Adrenal gland (tissue), 12 donors: ENCODE results near the gene TBC1D32. TPM values are rescaled to one million over a fixed set of nuclear protein-coding genes. Genes with fewer than 3 reads are reported as not detected.
"Not testable (repeated sequence)": the region's sequence is repeated elsewhere in the genome, so short reads cannot be mapped to it uniquely, and the experiment has no call there.

Experiments
- DNase-seq, 7 donors: peaks; one replicate each; pipeline ENCODE4 v3.0.0-alpha.2; 2019 to 2020
- H3K27ac ChIP-seq, 5 donors: fragments of 200-600 bp; sonication (generic) in 4 of 5; 1 replicate in 3 of 5; 2 replicates in 2 of 5; pipeline versions ENCODE4 v1.5.1 to v1.8.0; 2016 to 2020; ENCODE audit warnings: mild to moderate bottlenecking in 1 of 5
- H3K27me3 ChIP-seq: fragments of 200-600 bp; 2 replicates; pipeline ENCODE4 v1.8.0; 2021
- H3K36me3 ChIP-seq, 2 donors: fragments of 200-600 bp; replicated peaks in 1 of 2; 1 replicate in 1 of 2; 2 replicates in 1 of 2; pipeline versions ENCODE4 v1.5.1 to v1.8.0; 2018 to 2022
- H3K4me1 ChIP-seq, 2 donors: fragments of 200-600 bp; replicated peaks in 1 of 2; 1 replicate in 1 of 2; 2 replicates in 1 of 2; pipeline versions ENCODE4 v1.5.1 to v1.8.0; 2018 to 2021
- H3K4me3 ChIP-seq, 4 donors: fragments of 200-600 bp; sonication (generic) in 3 of 4; one replicate each; pipeline ENCODE4 v1.5.1; 2016 to 2018
- H3K9me3 ChIP-seq, 3 donors: fragments of 200-600 bp; sonication (generic) in 1 of 3; replicated peaks in 1 of 3; 1 replicate in 2 of 3; 2 replicates in 1 of 3; pipeline versions ENCODE4 v1.5.1 to v1.8.0; 2016 to 2021
- CTCF ChIP-seq, 6 experiments: fragments of 450-650 bp in 4 of 6; fragments of 200-600 bp in 2 of 6; sonication (generic) in 1 of 6; IDR thresholded peaks; 1 replicate in 5 of 6; 2 replicates in 1 of 6; pipeline versions ENCODE4 v1.5.1 to v1.8.0; 2016 to 2021; ENCODE audit warnings: antibody characterized with exemption in 6 of 6, mild to moderate bottlenecking in 2 of 6, moderate library complexity in 1 of 6
- POLR2A ChIP-seq, 2 donors: fragments of 450-650 bp; IDR thresholded peaks; one replicate each; pipeline ENCODE4 v1.6.1; 2017; ENCODE audit warnings: antibody characterized with exemption in 2 of 2, mild to moderate bottlenecking in 2 of 2, moderate library complexity in 1 of 2
- WGBS, 4 donors: extraction: QIAGEN DNeasy Blood & Tissue Kit in 2 of 4; methylation state at CpG; one replicate each; pipeline versions ENCODE4 v1.1.5 to v1.1.7; 2013 to 2017; 5-methylcytosine and 5-hydroxymethylcytosine counted together
- intact Hi-C, 2 donors: fragments of 100-400 bp; cut with DNase I; formaldehyde crosslinking; loops; one replicate each; pipeline versions ENCODE4 v1.14.1 to v1.15.0; 2022 to 2023
- polyA plus RNA-seq, 3 donors: library from polyadenylated mRNA; stranded (reverse); fragments of 200-250 nt in 2 of 3; fragments of 350-450 nt in 1 of 3; fragmentation: Illumina TruSeq in 1 of 3; extraction: RNeasy Lipid Tissue Mini Kit (QIAGEN cat#74804) in 1 of 3; gene quantifications; one replicate each; pipeline ENCODE4 v1.2.3, GENCODE V29; 2013 to 2014
- total RNA-seq, 9 donors: library from RNA; depleted of rRNA in 4 of 9; stranded (reverse); fragments of >200 nt in 4 of 9; fragments of 120-200 nt in 1 of 9; fragmentation: NEBNext Ultra II Directional in 1 of 9; extraction: Animal tissue kit (Norgen Biotek cat#: 25700) in 1 of 9; gene quantifications; one replicate each; pipeline versions ENCODE4 v1.1.0 to v1.2.4, GENCODE V29; 2013 to 2023
- donor health status: healthy with polysubstance abuse.
- donor health status: Bipolar disorder and iron deficiency.
- donor health status: DM: yes; HTN: yes; CAD: no.
- donor health status: DM: no; HTN: no; CAD: no.
- donor health status: DM: no; HTN: no; CAD: no.
- donor health status: DM: yes; HTN: yes; CAD: no.

Gene TBC1D32
- total and polyA plus RNA-seq, 12 donors: 1.9 to 41.5 (median 9.0) TPM

DNA sequence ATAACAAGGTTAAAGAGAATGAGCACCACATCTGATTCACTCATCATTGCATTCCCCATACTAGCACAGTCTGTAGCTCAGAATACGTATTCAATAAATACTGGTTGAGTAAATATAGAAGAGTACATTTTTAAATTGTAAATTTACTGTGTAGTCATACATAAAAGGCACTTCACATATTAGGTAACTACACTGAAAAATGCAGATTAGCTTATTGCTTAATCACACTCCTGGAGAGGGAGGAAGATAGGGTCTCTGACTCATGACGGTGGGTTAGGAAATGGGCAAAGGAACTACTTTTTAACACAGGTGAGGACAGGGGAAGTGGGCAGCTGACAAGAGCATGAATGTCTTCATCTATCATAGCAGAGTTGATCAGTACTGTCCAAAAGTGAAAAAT lies 133.2 kb downstream of the TBC1D32 start:
- Histone ChIP-seq H3K4me1 (no peaks in the 10 kb centered on the region), H3K27me3 (no peaks in the 10 kb centered on the region), H3K9me3 (no peaks in the 10 kb centered on the region), H3K36me3 (no peaks in the 10 kb centered on the region), H3K4me3 (no peak overlapping the region), H3K27ac (no peak overlapping the region)
- 77 to 88% (median 85%) methylated on average over 2 of the region's 2 CpGs for WGBS, 4 donors
- no peak for DNase-seq
- TF ChIP-seq CTCF (IDR thresholded peaks at IDR 0.05) (no peak), POLR2A (IDR thresholded peaks at IDR 0.05) (no peak)
- intact Hi-C loops: no loop called here

GRCh38 chr6:121196042-121196441 lies 138.2 kb downstream of the TBC1D32 start:
- H3K27me3 ChIP-seq, H3K9me3 ChIP-seq, intact Hi-C loops, H3K36me3 ChIP-seq, DNase-seq, H3K4me1 ChIP-seq, H3K4me3 ChIP-seq, H3K27ac ChIP-seq: not testable (repeated sequence)
- 87 to 100% (median 99%) methylated on average over 3 to 4 of the region's 4 CpGs for WGBS, 4 donors

- H3K4me3 ChIP-seq: no peak overlapping the region
- H3K36me3 ChIP-seq: no peaks in the 10 kb centered on the region
- WGBS, 4 donors: 71 to 81% (median 74%) methylated on average over 6 of the region's 6 CpGs
- H3K9me3 ChIP-seq: no peaks in the 10 kb centered on the region
- TF ChIP-seq CTCF (IDR thresholded peaks at IDR 0.05): no peak
- no peak for DNase-seq
- peaks cover 0 to 12% of the 10 kb centered on the region in 2 donors for H3K4me1 ChIP-seq
- no peaks in the 10 kb centered on the region for H3K27me3 ChIP-seq
- intact Hi-C loops: no loop called here
- no peak overlapping the region for H3K27ac ChIP-seq
These were observed 144.2 kb downstream of the TBC1D32 start for GRCh38 chr6:121190122-121190521.

DNA sequence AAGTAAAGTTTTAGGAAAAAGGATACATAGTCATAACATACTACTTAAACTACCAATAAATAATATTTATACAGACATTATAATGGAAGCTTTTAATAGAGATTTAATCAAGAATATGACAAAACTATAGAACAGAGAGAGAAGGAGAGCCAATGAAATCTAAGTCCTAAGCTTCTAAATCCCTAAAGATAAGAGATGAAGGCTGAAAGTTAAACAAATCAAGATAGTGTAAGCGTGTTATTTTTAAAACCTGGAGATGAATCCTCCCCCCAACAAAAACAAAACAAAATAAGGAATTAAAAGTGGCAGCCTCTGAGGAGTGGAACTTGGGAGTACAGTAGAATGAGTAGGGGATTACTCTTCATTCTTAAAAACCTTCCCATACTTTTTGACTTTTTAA lies 145.9 kb downstream of the TBC1D32 start:
- DNase-seq: no peak
- intact Hi-C loops: no loop called here
- Histone ChIP-seq H3K27ac (no peak overlapping the region), H3K4me1 (peaks cover 0 to 12% of the 10 kb centered on the region in 2 donors), H3K27me3 (no peaks in the 10 kb centered on the region), H3K4me3 (no peak overlapping the region), H3K9me3 (no peaks in the 10 kb centered on the region), H3K36me3 (no peaks in the 10 kb centered on the region)
- TF ChIP-seq CTCF (IDR thresholded peaks at IDR 0.05): no peak
- TF ChIP-seq POLR2A (IDR thresholded peaks at IDR 0.05): no peak
- WGBS, 4 donors: 27 to 39% (median 32%) methylated on average over 1 of the region's 1 CpG

- no peak for TF ChIP-seq POLR2A (IDR thresholded peaks at IDR 0.05)
- TF ChIP-seq CTCF (IDR thresholded peaks at IDR 0.05): no peak
- peaks cover 0 to 12% of the 10 kb centered on the region in 2 donors for H3K4me1 ChIP-seq
- intact Hi-C loops: no loop called here
- 78 to 83% (median 81%) methylated on average over 1 of the region's 1 CpG for WGBS, 4 donors
- DNase-seq: no peak
- H3K9me3 ChIP-seq: no peaks in the 10 kb centered on the region
- H3K36me3 ChIP-seq: no peaks in the 10 kb centered on the region
- H3K27me3 ChIP-seq: no peaks in the 10 kb centered on the region
- no peak overlapping the region for H3K27ac ChIP-seq
- no peak overlapping the region for H3K4me3 ChIP-seq
These were observed 146.5 kb downstream of the TBC1D32 start for GRCh38 chr6:121187833-121188200.
